KMS-11 (cell line): Measurements from ENCODE around the gene SYNPO2L.
A peak's percentile ranks its signal among the peaks of the same experiment; 100 is the strongest.

Experiments
- H2AFZ ChIP-seq: fragments of 200-600 bp; sonication (generic); 2 replicates; pipeline ENCODE4 v1.6.1; 2016; ENCODE audit warnings: antibody characterized with exemption, mixed run types, low read depth
- H3K27ac ChIP-seq: fragments of 200-600 bp; sonication (generic); 2 replicates; pipeline ENCODE4 v1.6.1; 2016; ENCODE audit warnings: mild to moderate bottlenecking, mixed run types
- H3K27me3 ChIP-seq: fragments of 200-600 bp; sonication (generic); 2 replicates; pipeline ENCODE4 v1.6.1; 2017; ENCODE audit warnings: mild to moderate bottlenecking, low read depth, mixed run types, moderate library complexity; ENCODE audit not compliant: insufficient read depth
- H3K36me3 ChIP-seq: fragments of 200-600 bp; sonication (generic); 2 replicates; pipeline ENCODE4 v1.6.1; 2017; ENCODE audit warnings: mild to moderate bottlenecking, mixed run types; ENCODE audit not compliant: insufficient read depth
- H3K4me1 ChIP-seq: fragments of 200-600 bp; sonication (generic); 2 replicates; pipeline ENCODE4 v1.6.1; 2016; ENCODE audit warnings: mild to moderate bottlenecking, low read depth, mixed run types; ENCODE audit not compliant: poor library complexity, severe bottlenecking
- H3K4me2 ChIP-seq: fragments of 200-600 bp; sonication (generic); 2 replicates; pipeline ENCODE4 v1.7.0; 2016; ENCODE audit warnings: mild to moderate bottlenecking, mixed run types
- H3K4me3 ChIP-seq: fragments of 200-600 bp; sonication (generic); IDR thresholded peaks from 2 replicates; pipeline ENCODE4 v1.6.1; 2017; ENCODE audit warnings: low read depth, low read length, mixed read lengths; ENCODE audit not compliant: insufficient read depth
- H3K79me2 ChIP-seq: fragments of 200-600 bp; sonication (generic); 2 replicates; pipeline ENCODE4 v1.6.1; 2016; ENCODE audit warnings: low read depth, mixed run types; ENCODE audit not compliant: insufficient read depth
- H3K9ac ChIP-seq: fragments of 200-600 bp; sonication (generic); 2 replicates; pipeline ENCODE4 v1.6.1; 2016; ENCODE audit warnings: mild to moderate bottlenecking, mixed run types
- H4K20me1 ChIP-seq: fragments of 200-600 bp; sonication (generic); 2 replicates; pipeline ENCODE4 v1.6.1; 2016; ENCODE audit warnings: mild to moderate bottlenecking, mixed run types; ENCODE audit not compliant: insufficient read depth
- CTCF ChIP-seq: fragments of 200-600 bp; sonication (generic); conservative IDR thresholded peaks from 2 replicates; pipeline ENCODE4 v1.6.1; 2017; ENCODE audit warnings: low read depth, mild to moderate bottlenecking, antibody characterized with exemption, low read length, moderate library complexity, mixed read lengths

SYNPO2L gene

GRCh38 chr10:73645251-73645650, 10.6 kb downstream of the SYNPO2L start:
- TF ChIP-seq CTCF: no peak

GRCh38 chr10:73644767-73645166, 11.1 kb downstream of the SYNPO2L start:
- H3K4me1 ChIP-seq: no peaks in the 10 kb centered on the region
- no peaks in the 10 kb centered on the region for H3K27me3 ChIP-seq
- no peak overlapping the region for H2AFZ ChIP-seq
- H3K4me2 ChIP-seq: no peak overlapping the region
- no peaks in the 10 kb centered on the region for H3K36me3 ChIP-seq
- H3K4me3 ChIP-seq: no peak overlapping the region
- H3K79me2 ChIP-seq: no peaks in the 10 kb centered on the region
- no peak overlapping the region for H3K27ac ChIP-seq
- no peak overlapping the region for H3K9ac ChIP-seq
- H4K20me1 ChIP-seq: no peaks in the 10 kb centered on the region
- no peak for TF ChIP-seq CTCF

More at GRCh38 chr10:73645251-73645650, 10.6 kb downstream of the SYNPO2L start:
- Histone ChIP-seq H3K4me2 (no peak overlapping the region), H3K27me3 (no peaks in the 10 kb centered on the region), H4K20me1 (no peaks in the 10 kb centered on the region), H3K4me1 (no peaks in the 10 kb centered on the region), H3K9ac (no peak overlapping the region), H2AFZ (no peak overlapping the region), H3K79me2 (no peaks in the 10 kb centered on the region), H3K4me3 (no peak overlapping the region), H3K36me3 (no peaks in the 10 kb centered on the region), H3K27ac (no peak overlapping the region)

DNA sequence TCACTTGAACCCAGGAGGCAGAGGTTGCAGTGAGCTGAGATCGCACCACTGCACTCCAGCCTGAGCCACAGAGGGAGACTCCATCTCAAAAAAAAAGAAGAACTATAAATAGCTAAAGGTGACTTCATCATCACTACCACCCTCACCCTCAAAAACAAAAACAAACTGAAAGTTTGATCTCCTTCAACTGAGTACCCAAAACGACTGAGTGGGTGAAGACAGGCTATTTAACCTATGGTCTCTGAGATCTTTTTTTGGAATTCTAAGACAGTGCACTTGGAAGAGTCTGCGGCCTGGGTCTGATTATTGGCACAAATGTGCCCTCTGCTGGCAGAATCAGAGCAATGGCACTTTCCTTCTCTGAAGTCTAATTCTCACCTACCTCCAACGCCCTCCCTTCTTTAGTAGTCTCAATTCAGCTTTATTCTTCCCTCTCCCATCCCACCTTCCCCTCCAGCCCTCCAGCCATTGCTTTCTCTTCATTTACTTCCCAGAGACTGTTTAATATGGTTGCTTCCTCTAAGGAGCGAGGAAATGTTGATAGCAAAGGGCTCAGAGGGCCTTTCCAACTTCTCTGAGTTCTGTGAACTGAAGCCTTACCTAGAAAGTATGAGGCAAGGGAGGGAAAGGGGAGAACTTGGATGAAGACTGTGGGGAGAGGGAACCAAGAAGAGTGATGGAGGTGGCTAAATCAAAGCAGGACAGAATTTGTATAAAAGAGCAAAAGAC, 11.7 kb downstream of the SYNPO2L start:
- Histone ChIP-seq H2AFZ (peak overlapping the region; percentile 21; the same call in 1 of the 2 replicates), H3K4me2 (no peak overlapping the region), H3K4me1 (no peaks in the 10 kb centered on the region), H3K27ac (no peak overlapping the region), H3K9ac (no peak overlapping the region), H3K36me3 (no peaks in the 10 kb centered on the region), H3K4me3 (no peak overlapping the region), H3K79me2 (no peaks in the 10 kb centered on the region), H3K27me3 (no peaks in the 10 kb centered on the region), H4K20me1 (no peaks in the 10 kb centered on the region)
- TF ChIP-seq CTCF: peak; percentile 91

GRCh38 chr10:73643362-73643761, 12.5 kb downstream of the SYNPO2L start:
- H3K4me1 ChIP-seq: no peaks in the 10 kb centered on the region
- H3K27me3 ChIP-seq: no peaks in the 10 kb centered on the region
- H3K36me3 ChIP-seq: no peaks in the 10 kb centered on the region
- no peaks in the 10 kb centered on the region for H3K79me2 ChIP-seq
- peak overlapping the region; percentile 21; the same call in 1 of the 2 replicates for H2AFZ ChIP-seq
- no peaks in the 10 kb centered on the region for H4K20me1 ChIP-seq
- H3K9ac ChIP-seq: no peak overlapping the region
- no peak for TF ChIP-seq CTCF
- H3K27ac ChIP-seq: no peak overlapping the region
- no peak overlapping the region for H3K4me3 ChIP-seq
- no peak overlapping the region for H3K4me2 ChIP-seq
